HuH-7 (cell line): ENCODE measurements around the gene GTF3C6.
"Not testable (repeated sequence)": the region's sequence is repeated elsewhere in the genome, so short reads cannot be mapped to it uniquely, and the experiment has no call there.

Experiments used
- DNase-seq: peaks from one replicate; pipeline ENCODE4 v3.0.0; 2011; ENCODE audit warnings: low spot score

The GTF3C6 gene

DNA sequence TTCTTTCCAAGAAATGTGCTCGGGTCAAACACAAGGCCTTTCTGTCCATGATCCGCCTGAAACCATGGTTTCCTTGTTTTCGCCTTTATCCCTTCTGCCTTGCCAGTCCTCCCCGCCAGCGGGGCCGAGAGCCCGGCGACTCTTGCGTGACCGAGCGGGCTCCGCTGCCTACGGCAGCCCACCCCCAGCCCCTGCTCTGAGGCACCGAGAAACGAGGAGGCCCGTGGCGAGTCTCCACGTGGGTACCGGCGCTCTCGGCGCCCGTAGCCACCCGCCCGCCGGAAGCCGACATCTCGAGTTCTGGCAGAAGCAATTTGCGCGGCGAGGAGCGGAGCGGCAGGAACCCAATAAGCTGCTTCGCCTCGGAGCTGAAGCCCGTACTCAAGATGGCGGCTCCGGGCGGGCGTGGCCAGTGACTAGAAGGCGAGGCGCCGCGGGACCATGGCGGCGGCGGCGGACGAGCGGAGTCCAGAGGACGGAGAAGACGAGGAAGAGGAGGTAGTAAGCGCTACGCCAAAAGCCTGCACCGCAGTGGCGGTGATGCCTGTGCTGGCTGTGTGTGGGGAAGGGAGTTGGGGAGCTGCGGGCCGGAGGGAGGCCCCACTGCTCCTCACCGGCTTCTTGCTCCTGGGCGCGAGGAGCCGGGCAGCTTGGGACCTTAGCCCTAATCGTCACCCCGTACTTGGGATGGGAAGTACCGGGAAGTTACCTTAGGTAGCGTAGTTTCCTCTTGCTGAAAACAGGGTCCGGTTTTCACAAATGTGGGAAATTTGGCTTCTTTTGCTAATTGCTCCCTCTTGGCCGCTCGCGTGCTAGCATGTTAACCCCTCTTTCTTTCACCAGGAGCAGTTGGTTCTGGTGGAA lies at the start of gene GTF3C6:
TSS of gene GTF3C6 (plus strand) at position 378 of the 864 bp plus-strand sequence. CDS start at position 442, 64 bp downstream.
- DNase-seq, result peak; percentile 77

- DNase-seq, result no peak
These were observed 27.7 kb upstream of the GTF3C6 start for GRCh38 chr6:110930781-110931180.

GRCh38 chr6:110933912-110934311 lies 24.6 kb upstream of the GTF3C6 start:
- no peak for DNase-seq

GRCh38 chr6:110934381-110934898 lies 24.1 kb upstream of the GTF3C6 start:
- no peak for DNase-seq

DNA sequence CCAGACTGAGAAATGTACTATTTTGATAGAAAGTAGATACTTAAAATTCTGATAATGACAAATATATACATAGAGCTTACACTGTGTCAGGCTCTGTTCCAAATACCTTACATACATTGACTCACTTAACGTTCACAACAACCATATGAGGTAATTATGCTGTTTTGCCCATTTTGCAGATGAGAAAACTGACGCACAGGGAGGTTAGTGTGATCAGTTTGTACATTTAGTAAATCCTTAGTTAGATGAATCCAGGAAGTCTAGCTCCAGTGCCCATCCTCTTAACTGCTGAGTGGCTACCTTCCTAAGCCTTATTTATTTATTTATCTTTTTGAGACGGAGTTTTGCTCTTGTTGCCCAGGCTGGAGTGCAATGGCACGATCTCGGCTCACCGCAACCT lies 23.3 kb upstream of the GTF3C6 start:
- no peak for DNase-seq

DNA sequence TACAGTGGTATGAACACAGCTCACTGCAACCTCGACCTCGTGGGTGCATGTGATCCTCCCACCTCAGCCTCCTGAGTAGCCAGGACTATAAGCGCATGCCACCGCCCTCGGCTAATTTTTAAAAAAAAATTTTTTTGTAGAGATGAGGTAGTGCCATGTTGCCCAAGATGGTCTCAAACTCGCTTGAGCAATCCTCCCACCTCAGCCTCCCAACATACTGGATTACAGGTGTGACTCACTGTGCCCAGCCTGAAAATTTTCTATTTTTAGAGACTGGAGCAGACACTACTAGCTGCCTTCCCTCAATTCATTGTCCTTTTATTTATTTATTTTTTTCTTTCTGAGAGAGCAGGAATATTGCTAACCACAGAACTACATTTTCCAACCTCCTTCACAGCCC lies 20.3 kb upstream of the GTF3C6 start:
- DNase-seq, result no peak

- no peak for DNase-seq
These were observed 18.9 kb upstream of the GTF3C6 start for GRCh38 chr6:110939429-110940200.

GRCh38 chr6:110944681-110945151 lies 13.8 kb upstream of the GTF3C6 start:
- DNase-seq, result no peak

- no peak for DNase-seq
These were observed 12.0 kb upstream of the GTF3C6 start for GRCh38 chr6:110946498-110946897.

- DNase-seq, result no peak
These were observed 8.7 kb upstream of the GTF3C6 start for GRCh38 chr6:110949679-110950285.

DNA sequence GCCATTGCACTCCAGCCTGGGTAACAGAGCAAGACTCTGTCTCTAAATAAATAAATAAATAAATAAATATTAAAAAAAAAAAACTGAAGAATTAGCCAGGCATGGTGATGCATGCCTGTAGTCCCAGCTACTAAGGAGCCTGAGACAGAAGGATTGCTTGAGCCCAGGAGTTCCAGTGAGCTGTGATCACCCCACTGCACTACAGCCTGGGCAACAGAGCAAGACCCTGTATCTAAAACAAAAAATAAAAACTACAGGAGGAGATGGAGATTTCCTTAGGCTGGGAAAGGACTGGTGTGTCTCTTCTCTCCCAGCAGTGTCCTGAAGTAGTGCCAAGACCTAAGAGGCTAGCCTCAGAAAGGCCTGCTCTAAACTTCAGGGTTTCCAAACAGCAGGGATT lies 8.1 kb upstream of the GTF3C6 start:
- no peak for DNase-seq

DNA sequence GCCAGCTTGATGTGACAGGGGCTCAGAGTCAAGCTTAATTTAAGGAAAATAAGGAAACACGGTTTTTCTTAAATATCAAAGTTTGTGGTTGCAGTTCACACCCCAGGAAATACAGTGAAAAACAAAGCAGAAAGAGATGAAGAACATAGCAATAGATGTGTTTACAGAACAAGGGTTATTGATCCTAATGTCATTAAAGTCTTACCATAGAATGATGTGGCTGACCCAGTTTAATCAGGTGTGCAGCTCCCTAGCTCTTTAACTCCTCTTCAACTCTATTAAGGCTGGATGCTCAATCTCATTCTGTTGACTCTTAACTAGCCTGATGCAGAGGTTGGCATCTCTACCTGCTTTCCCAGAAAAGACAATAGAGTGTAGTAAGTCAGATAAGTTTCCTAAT lies 7.5 kb upstream of the GTF3C6 start:
- DNase-seq, result no peak

DNA sequence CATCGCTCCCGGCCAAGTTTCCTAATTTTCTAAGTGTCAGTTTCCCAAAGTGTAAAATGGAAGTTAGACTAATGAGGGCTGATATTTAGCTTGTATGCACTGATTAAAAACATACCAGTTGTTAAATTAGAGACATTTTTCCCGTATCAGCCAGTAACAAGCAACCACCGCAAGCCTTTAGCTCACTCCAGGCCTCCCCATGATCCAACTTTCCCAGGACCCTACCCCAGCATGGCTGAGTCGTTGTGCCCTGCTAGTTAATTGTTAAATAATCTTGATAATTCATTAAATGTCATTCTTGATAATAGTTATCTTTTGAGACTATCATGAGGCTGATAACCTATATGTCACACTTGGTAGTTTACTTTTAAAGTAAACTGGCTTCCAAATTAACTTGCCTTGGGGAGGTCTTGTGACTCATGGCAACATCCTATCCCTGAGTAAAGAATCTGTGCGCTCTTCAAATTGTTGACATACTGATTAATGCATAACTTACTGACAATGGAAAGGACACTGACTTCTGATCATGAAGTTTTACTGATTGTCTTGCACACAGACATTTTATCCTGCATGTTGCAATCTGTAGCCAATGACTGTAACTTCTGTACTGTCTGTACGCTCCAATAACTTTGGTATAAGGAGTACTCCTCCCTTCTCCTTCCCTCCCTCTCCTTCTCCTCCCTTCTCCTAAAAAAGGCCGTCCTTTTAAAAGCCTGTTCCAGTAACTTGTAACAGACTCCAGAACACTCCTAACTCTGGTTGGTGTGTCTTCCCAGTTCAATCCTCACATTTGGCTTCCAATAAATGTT lies 6.3 kb upstream of the GTF3C6 start:
- peak; percentile 62 for DNase-seq

DNA sequence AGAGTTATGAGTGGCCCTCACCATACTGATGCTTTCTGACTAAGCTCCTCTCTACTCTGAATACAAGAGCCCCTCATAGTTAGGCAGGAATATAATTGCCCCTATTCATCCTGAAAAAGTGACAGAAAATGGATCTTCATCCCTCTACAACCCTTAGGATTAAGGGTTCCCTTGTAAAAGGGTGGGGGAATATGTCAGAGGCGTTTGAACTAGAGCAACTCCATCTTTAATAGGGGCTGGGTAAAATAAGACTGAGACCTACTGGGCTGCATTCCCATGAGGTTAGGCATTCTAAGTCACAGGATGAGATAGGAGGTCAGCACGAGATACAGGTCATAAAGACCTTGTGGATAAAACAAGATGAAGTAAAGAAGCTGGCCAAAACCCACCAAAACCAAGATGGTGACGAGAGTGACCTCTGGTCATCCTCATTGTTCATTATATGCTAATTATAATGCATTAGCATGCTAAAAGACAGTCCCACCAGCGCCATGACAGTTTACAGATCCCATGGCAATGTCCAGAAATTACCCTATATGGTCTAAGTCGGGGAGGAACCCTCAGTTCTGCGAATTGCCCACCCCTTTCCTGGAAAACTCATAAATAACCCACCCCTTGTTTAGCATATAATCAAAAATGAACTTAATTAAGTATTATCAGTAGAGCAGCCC lies 4.7 kb upstream of the GTF3C6 start:
- no peak for DNase-seq

- DNase-seq, result no peak
These were observed 1.5 kb downstream of the GTF3C6 start for GRCh38 chr6:110960014-110960390.

DNA sequence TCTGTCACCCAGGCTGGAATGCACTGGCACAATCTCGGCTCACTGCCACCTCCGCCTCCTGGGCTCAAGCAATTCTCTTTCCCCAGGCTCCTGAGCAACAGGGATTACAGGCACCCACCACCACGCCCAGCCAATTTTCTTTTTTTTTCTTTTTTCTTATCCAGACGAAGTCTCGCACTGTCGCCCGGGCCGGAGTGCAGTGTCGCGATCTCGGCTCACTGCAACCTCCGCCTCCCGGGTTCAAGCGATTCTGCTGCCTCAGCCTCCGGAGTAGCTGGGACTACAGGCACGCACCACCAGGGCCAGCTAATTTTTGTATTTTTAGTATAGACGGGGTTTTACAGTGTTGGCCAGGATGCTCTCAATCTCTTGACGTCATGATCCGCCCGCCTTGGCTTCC lies 4.1 kb downstream of the GTF3C6 start:
- DNase-seq, result not testable (repeated sequence)

DNA sequence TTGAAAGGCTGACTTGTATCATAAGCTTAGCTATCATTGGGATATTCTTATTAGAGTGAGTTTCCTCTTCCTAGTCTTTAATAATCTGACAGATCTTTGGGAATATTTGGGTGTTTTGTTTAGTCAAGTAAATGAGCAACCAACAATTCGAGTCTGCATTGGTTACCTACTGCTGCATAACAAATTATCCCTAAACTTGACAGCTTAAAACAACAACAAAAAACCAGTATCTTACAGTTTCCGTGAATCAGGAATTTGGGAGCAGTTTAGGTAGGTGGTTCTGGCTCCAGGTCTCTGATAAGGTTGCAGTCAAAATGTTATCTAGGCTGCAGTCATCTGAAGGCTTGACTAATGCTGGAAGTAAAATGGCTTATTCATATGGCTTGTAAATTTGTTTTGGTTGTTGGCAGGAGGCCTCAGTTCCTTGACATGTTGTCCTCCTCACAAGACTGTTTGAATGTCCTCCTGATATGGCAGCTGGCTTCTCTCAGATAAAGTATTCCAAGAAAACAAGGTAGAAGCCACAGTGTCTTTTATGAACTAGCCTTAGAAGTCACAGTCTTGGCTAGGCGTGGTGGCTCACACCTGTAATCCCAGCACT lies 7.2 kb downstream of the GTF3C6 start:
- no peak for DNase-seq

- DNase-seq, result not testable (repeated sequence)
These were observed 10.2 kb downstream of the GTF3C6 start for GRCh38 chr6:110968661-110969060.

- no peak for DNase-seq
These were observed 13.0 kb downstream of the GTF3C6 start for GRCh38 chr6:110971468-110971867.

GRCh38 chr6:110976575-110976974 lies 18.1 kb downstream of the GTF3C6 start:
- no peak for DNase-seq
